HG03175 (cell line): ENCODE measurements around the gene TP53.
"Not testable (repeated sequence)": the region's sequence is repeated elsewhere in the genome, so short reads cannot be mapped to it uniquely, and the experiment has no call there.

Experiments
- ATAC-seq: cut with Tn5 transposase; IDR thresholded peaks from one replicate; pipeline ENCODE4 v1.9.1; 2021; ENCODE audit warnings: mild to moderate bottlenecking, moderate library complexity; ENCODE audit not compliant: unreplicated experiment

TP53 gene

GRCh38 chr17:7677388-7678067 is 9.8 kb downstream of the TP53 start:
- no peak for ATAC-seq

DNA sequence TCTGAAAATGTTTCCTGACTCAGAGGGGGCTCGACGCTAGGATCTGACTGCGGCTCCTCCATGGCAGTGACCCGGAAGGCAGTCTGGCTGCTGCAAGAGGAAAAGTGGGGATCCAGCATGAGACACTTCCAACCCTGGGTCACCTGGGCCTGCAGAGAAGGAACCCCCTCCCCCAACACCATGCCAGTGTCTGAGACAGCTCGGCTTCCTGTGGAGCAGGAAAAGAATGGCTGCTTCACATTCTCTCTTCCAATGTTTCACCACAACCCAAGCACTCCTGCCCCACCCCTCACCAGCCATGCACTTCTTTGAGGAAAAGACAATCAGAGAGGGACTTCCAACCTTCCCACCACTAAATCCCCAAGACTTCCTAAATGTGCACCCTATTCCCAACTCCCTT is 10.8 kb downstream of the TP53 start:
- no peak for ATAC-seq

GRCh38 chr17:7674934-7675333 is 12.4 kb downstream of the TP53 start:
- no peak for ATAC-seq

DNA sequence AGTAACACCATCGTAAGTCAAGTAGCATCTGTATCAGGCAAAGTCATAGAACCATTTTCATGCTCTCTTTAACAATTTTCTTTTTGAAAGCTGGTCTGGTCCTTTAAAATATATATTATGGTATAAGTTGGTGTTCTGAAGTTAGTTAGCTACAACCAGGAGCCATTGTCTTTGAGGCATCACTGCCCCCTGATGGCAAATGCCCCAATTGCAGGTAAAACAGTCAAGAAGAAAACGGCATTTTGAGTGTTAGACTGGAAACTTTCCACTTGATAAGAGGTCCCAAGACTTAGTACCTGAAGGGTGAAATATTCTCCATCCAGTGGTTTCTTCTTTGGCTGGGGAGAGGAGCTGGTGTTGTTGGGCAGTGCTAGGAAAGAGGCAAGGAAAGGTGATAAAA is 14.1 kb downstream of the TP53 start:
- ATAC-seq, result no peak

DNA sequence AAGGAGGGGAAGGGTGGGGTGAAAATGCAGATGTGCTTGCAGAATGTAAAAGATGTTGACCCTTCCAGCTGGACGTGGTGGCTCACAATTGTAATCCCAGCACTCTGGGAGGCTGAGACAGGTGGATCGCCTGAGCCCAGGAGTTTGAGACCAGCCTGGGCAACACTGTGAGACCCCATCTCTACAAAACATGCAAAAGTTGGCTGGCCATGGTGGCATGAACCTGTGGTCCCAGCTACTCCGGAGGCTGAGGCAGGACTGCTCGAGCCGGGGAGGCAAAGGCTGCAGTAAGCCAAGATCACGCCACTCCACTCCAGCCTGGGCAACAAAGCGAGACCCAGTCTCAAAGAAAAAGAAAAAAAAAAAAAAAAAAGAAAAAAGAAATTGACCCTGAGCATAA is 18.8 kb downstream of the TP53 start:
- no peak for ATAC-seq

- no peak for ATAC-seq
Measured at GRCh38 chr17:7667656-7668406, 19.5 kb downstream of the TP53 start.

DNA sequence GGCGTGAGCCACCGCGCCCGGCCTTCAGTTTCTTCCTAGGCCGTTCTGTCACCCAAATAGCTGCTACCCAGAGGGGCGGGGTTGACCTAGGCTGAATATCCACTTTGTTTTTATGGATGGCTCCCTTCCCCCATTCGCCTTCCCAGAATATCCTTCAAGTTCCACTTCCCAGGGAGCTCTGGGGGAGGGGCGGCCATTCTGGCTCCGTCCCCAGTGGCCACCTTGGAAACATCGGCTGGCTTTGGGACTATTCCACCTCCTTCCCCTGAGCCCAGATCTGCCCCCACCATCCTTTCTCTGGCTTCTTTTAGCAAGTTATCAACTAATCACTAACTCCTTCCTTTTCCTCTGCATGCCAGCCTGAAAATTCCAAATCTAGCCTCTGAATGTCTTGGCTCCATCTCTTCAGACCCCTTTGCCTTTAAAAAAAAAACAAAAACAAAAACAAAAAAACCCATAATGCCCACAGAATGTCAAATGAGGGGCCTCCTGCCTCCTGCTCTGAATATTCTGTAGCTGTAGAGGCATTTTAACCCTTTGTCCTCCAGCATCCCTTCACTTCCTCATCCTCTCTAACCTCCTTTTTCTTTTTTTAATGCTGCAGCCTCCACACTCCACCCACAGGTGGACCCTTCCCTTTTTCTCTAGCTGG is 30.2 kb downstream of the TP53 start:
- no peak for ATAC-seq

DNA sequence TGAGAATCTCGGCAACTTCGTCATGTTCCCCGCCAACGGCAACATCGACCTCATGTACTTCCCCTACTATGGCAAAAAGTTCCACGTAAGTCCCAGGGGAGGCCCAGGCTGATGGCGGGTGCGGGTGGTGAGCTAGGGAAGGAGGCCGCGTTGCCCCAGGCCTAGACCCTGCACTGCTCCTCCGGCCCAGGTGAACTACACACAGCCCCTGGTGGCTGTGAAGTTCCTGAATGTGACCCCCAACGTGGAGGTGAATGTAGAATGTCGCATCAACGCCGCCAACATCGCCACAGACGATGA is 31.8 kb downstream of the TP53 start:
- ATAC-seq, result no peak

DNA sequence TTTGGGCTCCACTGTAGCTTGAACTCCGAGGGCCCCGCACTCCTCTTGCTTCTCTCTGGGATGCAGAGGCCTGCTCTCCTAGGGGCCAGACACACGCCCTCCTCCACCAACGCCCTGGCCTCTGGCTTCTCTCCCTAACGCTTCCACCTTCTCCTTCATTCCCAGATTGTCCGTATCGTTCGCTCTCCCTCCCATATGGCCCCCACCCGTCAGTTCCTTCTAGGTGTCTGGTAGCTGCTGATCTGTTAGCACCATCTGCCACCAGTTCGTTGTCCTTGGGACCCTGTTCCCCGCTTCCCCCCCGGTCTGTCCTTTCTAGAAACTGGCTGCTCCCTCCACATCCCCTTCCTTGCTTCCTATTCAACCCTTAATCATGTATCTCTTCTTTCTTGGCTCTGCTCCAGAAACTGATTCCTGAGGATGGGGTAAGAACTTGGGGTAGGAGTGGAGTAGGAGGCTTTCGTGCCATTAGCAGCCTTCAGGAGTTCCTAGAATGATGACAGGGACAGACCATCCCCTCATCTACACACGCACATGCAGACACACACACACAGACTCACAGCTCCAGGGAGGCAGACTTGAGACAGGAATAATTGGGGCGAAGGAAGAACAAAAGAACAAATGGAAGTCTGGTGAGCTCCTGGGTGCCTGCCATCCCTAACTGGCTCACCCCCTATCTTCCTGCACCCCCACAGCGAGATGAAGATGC is 32.3 kb downstream of the TP53 start:
- ATAC-seq, result no peak

- no peak for ATAC-seq
Measured at GRCh38 chr17:7652388-7653356, 34.6 kb downstream of the TP53 start.

- no peak for ATAC-seq
Measured at GRCh38 chr17:7651665-7652387, 35.5 kb downstream of the TP53 start.

- ATAC-seq, result no peak
Measured at GRCh38 chr17:7651097-7651664, 36.1 kb downstream of the TP53 start.

DNA sequence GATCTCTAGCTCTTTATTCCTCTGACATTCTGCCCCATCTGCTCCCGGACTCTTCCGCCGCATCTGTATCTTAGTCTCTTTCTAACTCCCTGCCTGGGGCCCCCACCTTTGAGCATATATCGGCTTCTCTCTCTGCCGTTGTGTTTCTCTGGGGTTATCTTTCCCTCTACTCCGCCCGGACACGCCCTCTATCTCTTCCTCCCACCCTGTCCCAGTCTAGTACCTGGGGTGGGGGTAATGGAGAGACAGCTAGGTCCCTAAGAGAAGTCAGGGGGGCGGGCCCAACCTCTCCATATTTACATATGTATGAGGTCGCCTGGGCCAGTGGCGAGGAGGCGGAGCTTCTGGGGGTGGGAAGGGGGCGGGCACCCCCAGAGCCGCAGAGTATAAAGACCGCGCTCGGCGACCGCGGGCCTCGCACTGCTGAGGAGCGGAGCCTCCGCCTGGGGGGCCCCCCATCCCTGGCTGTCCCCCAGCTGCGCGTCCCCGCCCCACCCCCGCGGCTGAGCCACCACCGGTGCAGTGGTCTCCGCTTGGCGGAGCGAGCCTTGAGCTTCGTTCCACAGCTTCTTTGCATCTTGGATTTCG is 36.7 kb downstream of the TP53 start, which contains the start of gene ATP1B2:
TSS of gene ATP1B2 (plus strand) at position 418 of the 588 bp plus-strand sequence. CDS start 593 bp downstream, outside the sequence.
- ATAC-seq, result no peak

GRCh38 chr17:7647018-7647417 is 40.3 kb downstream of the TP53 start:
- ATAC-seq, result no peak

GRCh38 chr17:7646457-7646856 is 40.8 kb downstream of the TP53 start:
- ATAC-seq, result no peak

GRCh38 chr17:7644775-7645174 is 42.5 kb downstream of the TP53 start:
- ATAC-seq, result no peak

DNA sequence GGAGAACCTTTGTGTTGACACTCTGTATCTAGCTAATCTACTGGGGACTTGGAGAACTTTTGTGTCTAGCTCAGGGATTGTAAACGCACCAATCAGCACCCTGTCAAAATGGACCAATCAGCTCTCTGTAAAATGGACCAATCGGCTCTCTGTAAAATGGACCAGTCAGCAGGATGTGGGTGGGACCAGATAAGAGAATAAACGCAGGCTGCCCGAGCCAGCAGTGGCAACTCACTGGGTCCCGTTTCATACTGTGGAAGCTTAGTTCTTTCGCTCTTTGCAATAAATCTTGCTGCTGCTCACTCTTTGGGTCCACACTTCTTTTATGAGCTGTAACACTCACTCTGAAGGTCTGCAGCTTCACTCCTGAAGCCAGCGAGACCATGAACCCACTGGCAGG is 45.7 kb downstream of the TP53 start:
- not testable (repeated sequence) for ATAC-seq

GRCh38 chr17:7640783-7641182 is 46.5 kb downstream of the TP53 start:
- ATAC-seq, result no peak

DNA sequence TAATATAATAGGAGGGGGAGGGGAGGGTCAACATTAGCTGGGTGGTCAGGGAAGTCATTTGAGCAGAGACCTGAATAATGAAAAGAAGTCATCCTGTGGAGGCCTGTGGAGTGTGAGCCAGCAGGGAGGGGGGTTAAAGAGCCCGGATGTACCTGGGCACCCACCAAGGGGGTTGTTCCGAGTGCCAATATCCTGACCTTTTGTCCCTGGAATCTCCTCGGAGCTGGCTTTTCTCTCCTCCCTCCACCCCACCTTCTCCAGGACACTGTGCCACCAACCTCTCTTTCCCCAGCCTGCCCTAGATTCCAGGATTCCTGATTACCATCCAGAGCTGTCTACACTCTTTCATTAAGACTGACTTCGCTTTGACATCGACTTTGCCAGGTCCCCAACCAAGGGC is 51.1 kb downstream of the TP53 start:
- ATAC-seq, result no peak
